ENCODE results near the gene BRD2. TPM values are rescaled to one million over a fixed set of nuclear protein-coding genes. Genes with fewer than 3 reads are reported as not detected.

The BRD2 gene
- total RNA-seq, 6 experiments from 2014 or later, result 147 to 163 (median 157) TPM

GRCh38 chr6:33030245-33030644 lies 61.9 kb downstream of the BRD2 start:
- Mint-ChIP-seq H3K27ac (no peak overlapping the region), H3K27me3 (ENCODE audit: insufficient read depth) (peaks cover 33% of the 10 kb centered on the region), H3K9me3 (no peaks in the 10 kb centered on the region), H3K4me1 (ENCODE audit: low read depth) (no peaks in the 10 kb centered on the region), H3K36me3 (ENCODE audit: low read depth) (no peaks in the 10 kb centered on the region), H3K4me3 (no peak overlapping the region)
- DNase-seq, result no peak
- TF ChIP-seq, protein P1, sequence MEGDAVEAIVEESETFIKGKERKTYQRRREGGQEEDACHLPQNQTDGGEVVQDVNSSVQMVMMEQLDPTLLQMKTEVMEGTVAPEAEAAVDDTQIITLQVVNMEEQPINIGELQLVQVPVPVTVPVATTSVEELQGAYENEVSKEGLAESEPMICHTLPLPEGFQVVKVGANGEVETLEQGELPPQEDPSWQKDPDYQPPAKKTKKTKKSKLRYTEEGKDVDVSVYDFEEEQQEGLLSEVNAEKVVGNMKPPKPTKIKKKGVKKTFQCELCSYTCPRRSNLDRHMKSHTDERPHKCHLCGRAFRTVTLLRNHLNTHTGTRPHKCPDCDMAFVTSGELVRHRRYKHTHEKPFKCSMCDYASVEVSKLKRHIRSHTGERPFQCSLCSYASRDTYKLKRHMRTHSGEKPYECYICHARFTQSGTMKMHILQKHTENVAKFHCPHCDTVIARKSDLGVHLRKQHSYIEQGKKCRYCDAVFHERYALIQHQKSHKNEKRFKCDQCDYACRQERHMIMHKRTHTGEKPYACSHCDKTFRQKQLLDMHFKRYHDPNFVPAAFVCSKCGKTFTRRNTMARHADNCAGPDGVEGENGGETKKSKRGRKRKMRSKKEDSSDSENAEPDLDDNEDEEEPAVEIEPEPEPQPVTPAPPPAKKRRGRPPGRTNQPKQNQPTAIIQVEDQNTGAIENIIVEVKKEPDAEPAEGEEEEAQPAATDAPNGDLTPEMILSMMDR (IDR thresholded peaks at IDR 0.05), result no peak

Other genes starting within 250 kb of the BRD2 start
- gene HLA-DQA2, start 227.2 kb upstream of the BRD2 start, total RNA-seq (2021; fragmentation: NEBNext Ultra II Directional; extraction: Animal tissue kit (Norgen Biotek cat#: 25700)), result not detected
- gene HLA-DQB2, start 205.1 kb upstream of the BRD2 start, total RNA-seq (2021; fragmentation: NEBNext Ultra II Directional; extraction: Animal tissue kit (Norgen Biotek cat#: 25700)), result not detected
- under 1 TPM in 2 of 6 experiments, not detected in 4; 0.14 to 0.28 TPM for gene HLA-DOB, start 151.6 kb upstream of the BRD2 start, total RNA-seq (2021; fragmentation: NEBNext Ultra II Directional; extraction: Animal tissue kit (Norgen Biotek cat#: 25700))
- 10 to 100 TPM; 25.3 to 47.5 (median 39.2) TPM for gene TAP2, start 129.9 kb upstream of the BRD2 start, total RNA-seq (2021; fragmentation: NEBNext Ultra II Directional; extraction: Animal tissue kit (Norgen Biotek cat#: 25700))
- 10 to 100 TPM; 24.4 to 43.3 (median 39.5) TPM for gene PSMB8, start 124.5 kb upstream of the BRD2 start, total RNA-seq (2021; fragmentation: NEBNext Ultra II Directional; extraction: Animal tissue kit (Norgen Biotek cat#: 25700))
- 10 to 100 TPM; 29.9 to 42.6 (median 37.8) TPM for gene TAP1, start 114.9 kb upstream of the BRD2 start, total RNA-seq (2021; fragmentation: NEBNext Ultra II Directional; extraction: Animal tissue kit (Norgen Biotek cat#: 25700))
- 10 to 100 TPM in 4 of 6 experiments, 1 to 10 TPM in 2; 4.9 to 23.9 (median 20.9) TPM for gene PSMB9, start 114.4 kb upstream of the BRD2 start, total RNA-seq (2021; fragmentation: NEBNext Ultra II Directional; extraction: Animal tissue kit (Norgen Biotek cat#: 25700))
- gene HLA-DMB, start 27.6 kb upstream of the BRD2 start, total RNA-seq (2021; fragmentation: NEBNext Ultra II Directional; extraction: Animal tissue kit (Norgen Biotek cat#: 25700)), result not detected
- gene HLA-DMA, start 15.5 kb upstream of the BRD2 start, total RNA-seq (2021; fragmentation: NEBNext Ultra II Directional; extraction: Animal tissue kit (Norgen Biotek cat#: 25700)), result 1 to 10 TPM; 2.0 to 3.1 (median 2.2) TPM
- gene HLA-DOA, start 41.0 kb downstream of the BRD2 start, total RNA-seq (2021; fragmentation: NEBNext Ultra II Directional; extraction: Animal tissue kit (Norgen Biotek cat#: 25700)), result not detected
- 1 to 10 TPM in 5 of 6 experiments, under 1 TPM in 1; 0.94 to 3.8 (median 1.9) TPM for gene HLA-DPA1, start 105.1 kb downstream of the BRD2 start, total RNA-seq (2021; fragmentation: NEBNext Ultra II Directional; extraction: Animal tissue kit (Norgen Biotek cat#: 25700))
- 1 to 10 TPM; 1.6 to 4.8 (median 1.9) TPM for gene HLA-DPB1, start 107.4 kb downstream of the BRD2 start, total RNA-seq (2021; fragmentation: NEBNext Ultra II Directional; extraction: Animal tissue kit (Norgen Biotek cat#: 25700))
- gene COL11A2, start 223.9 kb downstream of the BRD2 start, total RNA-seq (2021; fragmentation: NEBNext Ultra II Directional; extraction: Animal tissue kit (Norgen Biotek cat#: 25700)), result under 1 TPM; 0.15 to 0.69 (median 0.38) TPM
- gene RXRB, start 232.1 kb downstream of the BRD2 start, total RNA-seq (2021; fragmentation: NEBNext Ultra II Directional; extraction: Animal tissue kit (Norgen Biotek cat#: 25700)), result 10 to 100 TPM; 37.3 to 41.6 (median 38.3) TPM
- gene SLC39A7, start 232.3 kb downstream of the BRD2 start, total RNA-seq (2021; fragmentation: NEBNext Ultra II Directional; extraction: Animal tissue kit (Norgen Biotek cat#: 25700)), result 100 to 1,000 TPM; 215 to 240 (median 225) TPM
- 1 to 10 TPM in 2 of 6 experiments, under 1 TPM in 4; 0.39 to 1.2 (median 0.73) TPM for gene HSD17B8, start 236.1 kb downstream of the BRD2 start, total RNA-seq (2021; fragmentation: NEBNext Ultra II Directional; extraction: Animal tissue kit (Norgen Biotek cat#: 25700))
- 10 to 100 TPM; 43.4 to 55.1 (median 52.1) TPM for gene RING1, start 239.9 kb downstream of the BRD2 start, total RNA-seq (2021; fragmentation: NEBNext Ultra II Directional; extraction: Animal tissue kit (Norgen Biotek cat#: 25700))